SK-N-SH treated with all-trans-retinoic acid at 6 μM for 48 hours (cell line): ENCODE results near the gene CAPN10.

ENCODE experiments used
- ATAC-seq: fragments of 200-7000 bp; cut with Tn5 transposase; 3 replicates; pipeline ENCODE4 v1.9.1; 2020; ENCODE audit warnings: mild to moderate bottlenecking, moderate library complexity
- ARNTL ChIP-seq: fragments of 450-650 bp; formaldehyde crosslinking; IDR thresholded peaks from 2 replicates; pipeline ENCODE4 v1.5.0; 2020; ENCODE audit warnings: low read depth, mild to moderate bottlenecking, moderate library complexity, borderline replicate concordance
- BACH2 ChIP-seq: fragments of 250-450 bp; sonication (Bioruptor Pico); IDR thresholded peaks from 2 replicates; pipeline ENCODE4 v1.9.0; 2021; ENCODE audit warnings: mild to moderate bottlenecking, borderline replicate concordance
- CSDC2 ChIP-seq: fragments of 250-450 bp; sonication (Bioruptor Pico); IDR thresholded peaks from 2 replicates; pipeline ENCODE4 v1.5.0; 2020; ENCODE audit warnings: mild to moderate bottlenecking, moderate library complexity
- ESRRG ChIP-seq: fragments of 250-450 bp; sonication (Bioruptor Pico); IDR thresholded peaks from 2 replicates; pipeline ENCODE4 v1.6.1; 2021; ENCODE audit warnings: mild to moderate bottlenecking
- GLIS3 ChIP-seq: fragments of 250-450 bp; sonication (Bioruptor Pico); IDR thresholded peaks from 2 replicates; pipeline ENCODE4 v1.5.0; 2020; ENCODE audit warnings: mild to moderate bottlenecking, moderate library complexity
- OSR1 ChIP-seq: fragments of 250-450 bp; sonication (Bioruptor Pico); IDR thresholded peaks from 2 replicates; pipeline ENCODE4 v1.8.0; 2022; ENCODE audit warnings: moderate library complexity, mild to moderate bottlenecking, inconsistent platforms
- PPARA ChIP-seq: fragments of 250-450 bp; sonication (Bioruptor Pico); IDR thresholded peaks from 2 replicates; pipeline ENCODE4 v1.5.0; 2020; ENCODE audit warnings: mild to moderate bottlenecking, borderline replicate concordance
- RARB ChIP-seq: fragments of 250-450 bp; sonication (Bioruptor Pico); IDR thresholded peaks from 2 replicates; pipeline ENCODE4 v1.8.0; 2021; ENCODE audit warnings: mild to moderate bottlenecking, moderate library complexity
- SNAI2 ChIP-seq: fragments of 250-450 bp; sonication (Bioruptor Pico); IDR thresholded peaks from 2 replicates; pipeline ENCODE4 v1.5.0; 2020; ENCODE audit warnings: mild to moderate bottlenecking, moderate library complexity
- TCF4 ChIP-seq: fragments of 250-450 bp; sonication (Bioruptor Pico); IDR thresholded peaks from 2 replicates; pipeline ENCODE4 v1.8.0; 2021; ENCODE audit warnings: mild to moderate bottlenecking, moderate library complexity, borderline replicate concordance
- TOX ChIP-seq: fragments of 250-450 bp; sonication (Bioruptor Pico); IDR thresholded peaks from 2 replicates; pipeline ENCODE4 v1.8.0; 2021; ENCODE audit warnings: mild to moderate bottlenecking, moderate library complexity, borderline replicate concordance
- ZC3H10 ChIP-seq: fragments of 250-450 bp; sonication (Bioruptor Pico); IDR thresholded peaks from 2 replicates; pipeline ENCODE4 v1.5.1; 2021; ENCODE audit warnings: mild to moderate bottlenecking, moderate library complexity
- ZFP3 ChIP-seq: fragments of 250-450 bp; sonication (Bioruptor Pico); IDR thresholded peaks from 2 replicates; pipeline ENCODE4 v1.5.0; 2020; ENCODE audit warnings: mild to moderate bottlenecking, moderate library complexity
- ZFP30 ChIP-seq: fragments of 450-650 bp; formaldehyde crosslinking; IDR thresholded peaks from 2 replicates; pipeline ENCODE4 v1.5.0; 2022; ENCODE audit warnings: mild to moderate bottlenecking, moderate library complexity
- ZNF565 ChIP-seq: fragments of 450-650 bp; formaldehyde crosslinking; conservative IDR thresholded peaks from 2 replicates; pipeline ENCODE4 v1.5.0; 2020; ENCODE audit warnings: low read depth, mild to moderate bottlenecking, moderate library complexity
- ZNF70 ChIP-seq: fragments of 450-650 bp; formaldehyde crosslinking; IDR thresholded peaks from 2 replicates; pipeline ENCODE4 v1.5.0; 2020; ENCODE audit warnings: mild to moderate bottlenecking, moderate library complexity
- ZNF8 ChIP-seq: fragments of 450-650 bp; formaldehyde crosslinking; IDR thresholded peaks from 2 replicates; pipeline ENCODE4 v1.5.0; 2020; ENCODE audit warnings: mild to moderate bottlenecking, moderate library complexity
- TF ChIP-seq, protein P1 (sequence below): fragments of 250-450 bp; sonication (Bioruptor Pico); IDR thresholded peaks from 2 replicates; pipeline ENCODE4 v1.5.1; 2020; ENCODE audit warnings: low read depth, mild to moderate bottlenecking, moderate library complexity
- TF ChIP-seq, protein P2 (sequence below): fragments of 250-450 bp; sonication (Bioruptor Pico); IDR thresholded peaks from 2 replicates; pipeline ENCODE4 v1.5.0; 2020; ENCODE audit warnings: mild to moderate bottlenecking, moderate library complexity
- TF ChIP-seq, protein P3 (sequence below): fragments of 250-450 bp; sonication (Bioruptor Pico); IDR thresholded peaks from 2 replicates; pipeline ENCODE4 v1.8.0; 2021; ENCODE audit warnings: low read depth, mild to moderate bottlenecking, moderate library complexity, borderline replicate concordance
- TF ChIP-seq, protein P4 (sequence below): fragments of 250-450 bp; sonication (Bioruptor Pico); IDR thresholded peaks from 2 replicates; pipeline ENCODE4 v1.8.0; 2020; ENCODE audit warnings: mild to moderate bottlenecking, moderate library complexity, borderline replicate concordance

CAPN10 gene

DNA sequence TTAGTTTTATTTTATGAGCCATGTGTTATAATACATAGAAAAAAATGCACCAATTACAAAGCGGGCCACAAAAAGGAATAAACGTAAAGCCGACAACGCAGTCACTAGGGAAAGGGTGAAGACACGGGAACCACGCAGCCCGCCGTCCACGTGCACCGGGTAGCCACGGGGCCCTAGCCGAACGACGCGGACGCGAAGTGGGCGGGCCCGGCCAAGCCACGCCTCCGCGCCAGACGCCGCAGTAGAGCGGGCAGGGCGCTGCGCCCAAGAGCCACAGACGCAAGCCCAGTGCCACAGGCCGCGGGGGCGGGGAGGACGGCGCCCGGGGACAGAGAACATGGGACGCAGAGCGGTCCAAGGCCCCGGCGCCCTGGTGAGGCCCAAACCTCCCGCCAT lies 26.5 kb upstream of the CAPN10 start, which contains the start of gene DUSP28:
DUSP28 (plus strand) TSS at position 274 of the 396 bp plus-strand sequence. CDS start 328 bp downstream, outside the sequence.
- TF ChIP-seq TOX (CRISPR knock-in tag) = no peak
- no peak for TF ChIP-seq CSDC2 (CRISPR knock-in tag)
- TF ChIP-seq RARB (CRISPR knock-in tag) = no peak
- no peak for TF ChIP-seq ZFP3 (CRISPR knock-in tag)
- TF ChIP-seq ZNF8 (CRISPR knock-in tag) = no peak
- no peak for TF ChIP-seq ZNF70
- no peak for TF ChIP-seq GLIS3 (CRISPR knock-in tag)
- TF ChIP-seq, all 23 proteins: peak for 0
- peak; percentile 79 for ATAC-seq

DNA sequence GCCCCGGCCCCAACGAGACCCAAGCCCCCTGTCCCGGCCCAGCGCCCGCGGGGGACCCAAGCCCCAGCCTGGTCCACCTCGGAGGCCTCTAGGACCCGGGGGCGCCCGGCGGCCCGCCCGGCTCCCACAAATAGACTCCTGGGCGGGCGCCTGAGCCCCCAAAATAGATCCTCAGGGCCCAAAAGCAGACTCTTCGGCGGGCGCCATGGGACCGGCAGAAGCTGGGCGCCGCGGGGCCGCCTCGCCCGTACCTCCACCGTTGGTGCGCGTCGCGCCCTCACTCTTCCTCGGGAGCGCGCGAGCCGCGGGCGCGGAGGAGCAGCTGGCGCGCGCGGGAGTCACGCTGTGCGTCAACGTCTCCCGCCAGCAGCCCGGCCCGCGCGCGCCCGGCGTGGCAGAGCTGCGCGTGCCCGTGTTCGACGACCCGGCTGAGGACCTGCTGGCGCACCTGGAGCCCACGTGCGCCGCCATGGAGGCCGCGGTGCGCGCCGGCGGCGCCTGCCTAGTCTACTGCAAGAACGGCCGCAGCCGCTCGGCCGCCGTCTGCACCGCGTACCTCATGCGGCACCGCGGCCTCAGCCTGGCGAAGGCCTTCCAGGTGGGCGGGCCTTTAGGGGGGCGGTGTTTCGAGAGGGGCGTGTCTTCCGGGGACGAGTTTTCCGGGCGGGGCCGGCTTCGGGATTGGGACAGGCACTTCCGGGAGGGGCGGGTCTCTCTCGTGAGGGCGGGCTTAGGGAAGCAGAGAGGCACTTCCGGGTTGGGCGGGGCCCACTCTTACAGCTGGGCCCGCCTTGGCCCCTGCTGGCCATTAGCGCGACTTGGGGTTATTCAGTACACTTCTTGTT lies 25.8 kb upstream of the CAPN10 start:
- ATAC-seq = peak; percentile 84
- no peak for TF ChIP-seq ZNF8 (CRISPR knock-in tag)
- no peak for TF ChIP-seq ZC3H10
- TF ChIP-seq, protein P1, sequence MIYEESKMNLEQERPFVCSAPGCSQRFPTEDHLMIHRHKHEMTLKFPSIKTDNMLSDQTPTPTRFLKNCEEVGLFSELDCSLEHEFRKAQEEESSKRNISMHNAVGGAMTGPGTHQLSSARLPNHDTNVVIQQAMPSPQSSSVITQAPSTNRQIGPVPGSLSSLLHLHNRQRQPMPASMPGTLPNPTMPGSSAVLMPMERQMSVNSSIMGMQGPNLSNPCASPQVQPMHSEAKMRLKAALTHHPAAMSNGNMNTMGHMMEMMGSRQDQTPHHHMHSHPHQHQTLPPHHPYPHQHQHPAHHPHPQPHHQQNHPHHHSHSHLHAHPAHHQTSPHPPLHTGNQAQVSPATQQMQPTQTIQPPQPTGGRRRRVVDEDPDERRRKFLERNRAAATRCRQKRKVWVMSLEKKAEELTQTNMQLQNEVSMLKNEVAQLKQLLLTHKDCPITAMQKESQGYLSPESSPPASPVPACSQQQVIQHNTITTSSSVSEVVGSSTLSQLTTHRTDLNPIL (CRISPR knock-in tag) = no peak
- no peak for TF ChIP-seq OSR1 (CRISPR knock-in tag)
- no peak for TF ChIP-seq TCF4 (CRISPR knock-in tag)
- TF ChIP-seq, protein P2, sequence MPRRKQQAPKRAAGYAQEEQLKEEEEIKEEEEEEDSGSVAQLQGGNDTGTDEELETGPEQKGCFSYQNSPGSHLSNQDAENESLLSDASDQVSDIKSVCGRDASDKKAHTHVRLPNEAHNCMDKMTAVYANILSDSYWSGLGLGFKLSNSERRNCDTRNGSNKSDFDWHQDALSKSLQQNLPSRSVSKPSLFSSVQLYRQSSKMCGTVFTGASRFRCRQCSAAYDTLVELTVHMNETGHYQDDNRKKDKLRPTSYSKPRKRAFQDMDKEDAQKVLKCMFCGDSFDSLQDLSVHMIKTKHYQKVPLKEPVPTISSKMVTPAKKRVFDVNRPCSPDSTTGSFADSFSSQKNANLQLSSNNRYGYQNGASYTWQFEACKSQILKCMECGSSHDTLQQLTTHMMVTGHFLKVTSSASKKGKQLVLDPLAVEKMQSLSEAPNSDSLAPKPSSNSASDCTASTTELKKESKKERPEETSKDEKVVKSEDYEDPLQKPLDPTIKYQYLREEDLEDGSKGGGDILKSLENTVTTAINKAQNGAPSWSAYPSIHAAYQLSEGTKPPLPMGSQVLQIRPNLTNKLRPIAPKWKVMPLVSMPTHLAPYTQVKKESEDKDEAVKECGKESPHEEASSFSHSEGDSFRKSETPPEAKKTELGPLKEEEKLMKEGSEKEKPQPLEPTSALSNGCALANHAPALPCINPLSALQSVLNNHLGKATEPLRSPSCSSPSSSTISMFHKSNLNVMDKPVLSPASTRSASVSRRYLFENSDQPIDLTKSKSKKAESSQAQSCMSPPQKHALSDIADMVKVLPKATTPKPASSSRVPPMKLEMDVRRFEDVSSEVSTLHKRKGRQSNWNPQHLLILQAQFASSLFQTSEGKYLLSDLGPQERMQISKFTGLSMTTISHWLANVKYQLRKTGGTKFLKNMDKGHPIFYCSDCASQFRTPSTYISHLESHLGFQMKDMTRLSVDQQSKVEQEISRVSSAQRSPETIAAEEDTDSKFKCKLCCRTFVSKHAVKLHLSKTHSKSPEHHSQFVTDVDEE = peak; percentile 77; the same call in 1 of the 2 replicates
- no peak for TF ChIP-seq RARB (CRISPR knock-in tag)
- TF ChIP-seq ESRRG (CRISPR knock-in tag) = no peak
- TF ChIP-seq ZNF70 = no peak
- TF ChIP-seq ZFP3 (CRISPR knock-in tag) = peak; percentile 76; the same call in 1 of the 2 replicates
- TF ChIP-seq, protein P3, sequence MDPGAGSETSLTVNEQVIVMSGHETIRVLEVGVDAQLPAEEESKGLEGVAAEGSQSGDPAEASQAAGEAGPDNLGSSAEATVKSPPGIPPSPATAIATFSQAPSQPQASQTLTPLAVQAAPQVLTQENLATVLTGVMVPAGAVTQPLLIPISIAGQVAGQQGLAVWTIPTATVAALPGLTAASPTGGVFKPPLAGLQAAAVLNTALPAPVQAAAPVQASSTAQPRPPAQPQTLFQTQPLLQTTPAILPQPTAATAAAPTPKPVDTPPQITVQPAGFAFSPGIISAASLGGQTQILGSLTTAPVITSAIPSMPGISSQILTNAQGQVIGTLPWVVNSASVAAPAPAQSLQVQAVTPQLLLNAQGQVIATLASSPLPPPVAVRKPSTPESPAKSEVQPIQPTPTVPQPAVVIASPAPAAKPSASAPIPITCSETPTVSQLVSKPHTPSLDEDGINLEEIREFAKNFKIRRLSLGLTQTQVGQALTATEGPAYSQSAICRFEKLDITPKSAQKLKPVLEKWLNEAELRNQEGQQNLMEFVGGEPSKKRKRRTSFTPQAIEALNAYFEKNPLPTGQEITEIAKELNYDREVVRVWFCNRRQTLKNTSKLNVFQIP (CRISPR knock-in tag) = no peak
- TF ChIP-seq SNAI2 (CRISPR knock-in tag) = peak; percentile 89; the same call in 1 of the 2 replicates
- TF ChIP-seq BACH2 = no peak
- no peak for TF ChIP-seq ZNF565
- no peak for TF ChIP-seq GLIS3 (CRISPR knock-in tag)
- no peak for TF ChIP-seq ZFP30 (CRISPR knock-in tag)
- no peak for TF ChIP-seq TOX (CRISPR knock-in tag)
- TF ChIP-seq CSDC2 (CRISPR knock-in tag) = 0 out of 2 replicates have a peak, but pooled peaks have one; percentile 43
- TF ChIP-seq, protein P4, sequence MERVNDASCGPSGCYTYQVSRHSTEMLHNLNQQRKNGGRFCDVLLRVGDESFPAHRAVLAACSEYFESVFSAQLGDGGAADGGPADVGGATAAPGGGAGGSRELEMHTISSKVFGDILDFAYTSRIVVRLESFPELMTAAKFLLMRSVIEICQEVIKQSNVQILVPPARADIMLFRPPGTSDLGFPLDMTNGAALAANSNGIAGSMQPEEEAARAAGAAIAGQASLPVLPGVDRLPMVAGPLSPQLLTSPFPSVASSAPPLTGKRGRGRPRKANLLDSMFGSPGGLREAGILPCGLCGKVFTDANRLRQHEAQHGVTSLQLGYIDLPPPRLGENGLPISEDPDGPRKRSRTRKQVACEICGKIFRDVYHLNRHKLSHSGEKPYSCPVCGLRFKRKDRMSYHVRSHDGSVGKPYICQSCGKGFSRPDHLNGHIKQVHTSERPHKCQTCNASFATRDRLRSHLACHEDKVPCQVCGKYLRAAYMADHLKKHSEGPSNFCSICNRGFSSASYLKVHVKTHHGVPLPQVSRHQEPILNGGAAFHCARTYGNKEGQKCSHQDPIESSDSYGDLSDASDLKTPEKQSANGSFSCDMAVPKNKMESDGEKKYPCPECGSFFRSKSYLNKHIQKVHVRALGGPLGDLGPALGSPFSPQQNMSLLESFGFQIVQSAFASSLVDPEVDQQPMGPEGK (CRISPR knock-in tag) = no peak
- no peak for TF ChIP-seq PPARA (CRISPR knock-in tag)

DNA sequence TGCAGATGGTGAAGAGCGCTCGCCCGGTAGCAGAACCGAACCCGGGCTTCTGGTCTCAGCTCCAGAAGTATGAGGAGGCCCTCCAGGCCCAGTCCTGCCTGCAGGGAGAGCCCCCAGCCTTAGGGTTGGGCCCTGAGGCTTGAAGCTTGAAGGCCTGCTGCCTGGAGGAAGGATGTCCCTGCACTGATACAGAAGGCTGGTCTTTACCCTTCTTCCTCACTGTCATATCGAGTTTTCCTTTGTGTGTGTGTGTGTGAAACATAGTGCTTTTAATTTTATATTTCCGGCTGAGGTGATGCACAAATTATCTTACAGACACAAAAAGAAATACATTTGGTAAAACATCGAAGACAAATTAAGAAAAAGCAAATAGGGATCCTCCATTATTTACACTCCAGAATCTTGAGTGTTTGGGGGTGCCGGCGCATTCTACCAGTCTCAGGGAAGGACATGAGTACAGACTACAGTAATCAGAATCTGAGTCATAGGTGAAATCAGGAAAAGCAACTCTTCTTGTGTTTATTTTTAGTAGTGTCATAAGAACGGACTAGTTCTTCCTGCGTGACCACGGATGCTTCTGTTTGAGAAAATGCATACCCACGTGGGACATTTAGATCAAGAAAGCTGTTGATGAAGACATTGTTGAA lies 25.1 kb upstream of the CAPN10 start:
- ATAC-seq = peak; percentile 8
- no peak for TF ChIP-seq CSDC2 (CRISPR knock-in tag)
- TF ChIP-seq, protein P1 (CRISPR knock-in tag) = no peak
- TF ChIP-seq PPARA (CRISPR knock-in tag) = no peak
- TF ChIP-seq ZNF70 = no peak
- no peak for TF ChIP-seq ESRRG (CRISPR knock-in tag)
- no peak for TF ChIP-seq ZFP3 (CRISPR knock-in tag)
- TF ChIP-seq, protein P4 (CRISPR knock-in tag) = no peak
- no peak for TF ChIP-seq ARNTL (CRISPR knock-in tag)
- TF ChIP-seq ZNF565 = no peak
- no peak for TF ChIP-seq TCF4 (CRISPR knock-in tag)
